ENCODE results near the gene HSCB. TPM values are rescaled to one million over a fixed set of nuclear protein-coding genes. Genes with fewer than 3 reads are reported as not detected.
"Not testable (repeated sequence)": the region's sequence is repeated elsewhere in the genome, so short reads cannot be mapped to it uniquely, and the experiment has no call there.

Gene HSCB
- 20.8 and 21.2 TPM in 2 replicates for total RNA-seq (2021)
- long read RNA-seq, transcript HSCB-203 (6 exons, 792 nt), result minor isoform, 5 of 37 reads
- long read RNA-seq, transcript HSCB-201 (6 exons, 1,114 nt), result major isoform, 24 of 37 reads
- long read RNA-seq, partial matches to known transcripts, result 2 of 37 reads
- long read RNA-seq, other reads (novel, unspliced or antisense), result 4 of 37 reads

GRCh38 chr22:28741785-28742561 lies at the start of gene HSCB, which contains the start of gene CHEK2:
Gene HSCB (plus strand): TSS chr22:28742039. CDS start chr22:28742096, 57 bp downstream.
Gene CHEK2 (minus strand): TSS chr22:28741820. CDS start chr22:28734721, 7,099 bp downstream.
- H4K20me1 ChIP-seq (ENCODE audit: control insufficient read depth, insufficient read depth, insufficient read length), result no peaks in the 10 kb centered on the region
- no peak within 1 kb of the TSS for H4K8ac ChIP-seq (replicated peaks; ENCODE audit: insufficient read length, low read depth, low read length)
- H3K4me2 ChIP-seq (ENCODE audit: insufficient read depth, insufficient read length, low read length), result peak within 1 kb of the TSS; percentile 88
- no peak within 1 kb of the TSS for H3T11ph ChIP-seq (ENCODE audit: low read length)
- no peak within 1 kb of the TSS for H4K5ac ChIP-seq (ENCODE audit: insufficient read length, low read depth, low read length)
- peaks cover 12% of the 10 kb centered on the region for H3K23me2 ChIP-seq (ENCODE audit: insufficient read length, low read depth, low read length, poor library complexity, severe bottlenecking)
- H4K91ac ChIP-seq (ENCODE audit: insufficient read length, low read depth, low read length), result no peak within 1 kb of the TSS
- peaks cover 11% of the 10 kb centered on the region; the same call in 1 of the 2 replicates for H3K79me2 ChIP-seq (ENCODE audit: insufficient read depth, low read length)
- H3K36me3 Mint-ChIP-seq (ENCODE audit: insufficient read depth in 1 of 3, low read depth in 3 of 3), result peaks cover 33 to 42% (median 40%) of the 10 kb centered on the region in 3 experiments; a peak in 6 of 7 replicates
- H3K14ac ChIP-seq (ENCODE audit: insufficient read depth, low read length), result no peak within 1 kb of the TSS; the same call in 1 of the 2 replicates
- H3K9me3 ChIP-seq (ENCODE audit: control insufficient read depth, low read depth, low read length), result no peaks in the 10 kb centered on the region
- H3K79me1 ChIP-seq (ENCODE audit: insufficient read depth, low read depth, low read length, poor library complexity, severe bottlenecking), result no peaks in the 10 kb centered on the region
- TF ChIP-seq CTCF (conservative IDR thresholded peaks at IDR 0.05), result no peak; the same call in 2 of the 3 replicates
- peak; percentile 100 for DNase-seq
- H3K27me3 ChIP-seq (ENCODE audit: insufficient read depth, low read length), result no peaks in the 10 kb centered on the region
- no peaks in the 10 kb centered on the region for H3K27me3 Mint-ChIP-seq (ENCODE audit: low read depth)
- H2BK5ac ChIP-seq (ENCODE audit: insufficient read length, low read length), result no peak within 1 kb of the TSS
- H3K9ac ChIP-seq (ENCODE audit: extremely low read depth, insufficient read length, low read length), result peak within 1 kb of the TSS; percentile 90
- no peak within 1 kb of the TSS for H3K4ac ChIP-seq (ENCODE audit: low read depth, low read length)
- WGBS (ENCODE audit: extremely low coverage, insufficient read length, low lambda C conversion rate), result no CpG with 5 or more reads among the region's 54 CpGs
- no peak within 1 kb of the TSS for H2BK120ac ChIP-seq (ENCODE audit: low read depth, low read length, poor library complexity, severe bottlenecking)
- H2AFZ ChIP-seq (ENCODE audit: low read length), result no peak within 1 kb of the TSS
- H3K4me1 ChIP-seq (ENCODE audit: insufficient read depth, low read length), result peaks cover 5% of the 10 kb centered on the region; the same call in 1 of the 2 replicates
- peak within 1 kb of the TSS; percentile 91 to 97 (median 94) for H3K27ac Mint-ChIP-seq
- peak within 1 kb of the TSS; percentile 85 for H3K18ac ChIP-seq (ENCODE audit: insufficient read length, low read depth, low read length)
- H2AK5ac ChIP-seq (ENCODE audit: insufficient read length, low read length), result no peak within 1 kb of the TSS
- H3K56ac ChIP-seq (ENCODE audit: insufficient read length, low read depth, low read length), result no peak within 1 kb of the TSS
- H3K4me1 Mint-ChIP-seq, result peaks cover 25 to 33% of the 10 kb centered on the region in 2 experiments
- no peak within 1 kb of the TSS for H2BK15ac ChIP-seq (ENCODE audit: low read depth, low read length)
- no peaks in the 10 kb centered on the region for H3K9me3 Mint-ChIP-seq
- H2BK20ac ChIP-seq (ENCODE audit: low read depth, low read length, poor library complexity, severe bottlenecking), result no peak within 1 kb of the TSS
- no peak within 1 kb of the TSS for H3K23ac ChIP-seq (ENCODE audit: insufficient read length, low read depth, low read length)
- H3K4me3 Mint-ChIP-seq, result peak within 1 kb of the TSS; percentile 79 to 91
- peak within 1 kb of the TSS; percentile 68 for H3K27ac ChIP-seq (ENCODE audit: insufficient read length, low read depth, low read length)
- no peak within 1 kb of the TSS for H2BK12ac ChIP-seq (ENCODE audit: insufficient read length, low read depth, low read length)

GRCh38 chr22:28693041-28693760 lies 48.6 kb upstream of the HSCB start:
- H3K36me3 Mint-ChIP-seq (ENCODE audit: insufficient read depth in 1 of 3, low read depth in 3 of 3), result peaks cover 14 to 78% (median 46%) of the 10 kb centered on the region in 3 experiments; a peak in 6 of 7 replicates
- no CpG with 5 or more reads among the region's 6 CpGs for WGBS (ENCODE audit: extremely low coverage, insufficient read length, low lambda C conversion rate)

More at GRCh38 chr22:28693041-28693760, 48.6 kb upstream of the HSCB start:
- not testable (repeated sequence) for H3K14ac ChIP-seq (ENCODE audit: insufficient read depth, low read length); H3K27me3 Mint-ChIP-seq (ENCODE audit: low read depth); H2BK20ac ChIP-seq (ENCODE audit: low read depth, low read length, poor library complexity, severe bottlenecking); H3K9me3 ChIP-seq (ENCODE audit: control insufficient read depth, low read depth, low read length); H4K20me1 ChIP-seq (ENCODE audit: control insufficient read depth, insufficient read depth, insufficient read length); H2AFZ ChIP-seq (ENCODE audit: low read length); H3K23ac ChIP-seq (ENCODE audit: insufficient read length, low read depth, low read length); H2BK120ac ChIP-seq (ENCODE audit: low read depth, low read length, poor library complexity, severe bottlenecking); H3T11ph ChIP-seq (ENCODE audit: low read length); H3K79me1 ChIP-seq (ENCODE audit: insufficient read depth, low read depth, low read length, poor library complexity, severe bottlenecking); H3K27me3 ChIP-seq (ENCODE audit: insufficient read depth, low read length); H4K5ac ChIP-seq (ENCODE audit: insufficient read length, low read depth, low read length); H3K18ac ChIP-seq (ENCODE audit: insufficient read length, low read depth, low read length); H3K4ac ChIP-seq (ENCODE audit: low read depth, low read length); H2AK5ac ChIP-seq (ENCODE audit: insufficient read length, low read length); H3K23me2 ChIP-seq (ENCODE audit: insufficient read length, low read depth, low read length, poor library complexity, severe bottlenecking); H3K4me1 ChIP-seq (ENCODE audit: insufficient read depth, low read length); H2BK15ac ChIP-seq (ENCODE audit: low read depth, low read length); DNase-seq; H3K9ac ChIP-seq (ENCODE audit: extremely low read depth, insufficient read length, low read length); H3K9me3 Mint-ChIP-seq; H3K4me2 ChIP-seq (ENCODE audit: insufficient read depth, insufficient read length, low read length); H3K4me3 Mint-ChIP-seq; H3K27ac ChIP-seq (ENCODE audit: insufficient read length, low read depth, low read length); H3K56ac ChIP-seq (ENCODE audit: insufficient read length, low read depth, low read length); H2BK12ac ChIP-seq (ENCODE audit: insufficient read length, low read depth, low read length); H2BK5ac ChIP-seq (ENCODE audit: insufficient read length, low read length); H4K91ac ChIP-seq (ENCODE audit: insufficient read length, low read depth, low read length); H3K79me2 ChIP-seq (ENCODE audit: insufficient read depth, low read length); H4K8ac ChIP-seq (replicated peaks; ENCODE audit: insufficient read length, low read depth, low read length)
- H3K4me1 Mint-ChIP-seq, result peaks cover 21 to 25% of the 10 kb centered on the region in 2 experiments
- H3K27ac Mint-ChIP-seq, result peak overlapping the region; percentile 25 to 82 (median 82); a peak in 5 of 7 replicates
